ENCODE results near the gene RIPK1.
"Not testable (repeated sequence)": the region's sequence is repeated elsewhere in the genome, so short reads cannot be mapped to it uniquely, and the experiment has no call there.

The RIPK1 gene

GRCh38 chr6:3057063-3057770 is 11.1 kb upstream of the RIPK1 start:
- H4K20me1 ChIP-seq (ENCODE audit: insufficient read depth, low read length, poor library complexity, severe bottlenecking), result no peaks in the 10 kb centered on the region
- H3K9me2 ChIP-seq (replicated peaks; ENCODE audit: low read depth, low read length), result no peaks in the 10 kb centered on the region
- no peaks in the 10 kb centered on the region for H3K27me3 ChIP-seq (ENCODE audit: insufficient read depth, low read length, poor library complexity, severe bottlenecking)
- no peak for TF ChIP-seq EZH2phosphoT487 (IDR thresholded peaks at IDR 0.05; ENCODE audit: borderline replicate concordance)
- TF ChIP-seq, protein P1, sequence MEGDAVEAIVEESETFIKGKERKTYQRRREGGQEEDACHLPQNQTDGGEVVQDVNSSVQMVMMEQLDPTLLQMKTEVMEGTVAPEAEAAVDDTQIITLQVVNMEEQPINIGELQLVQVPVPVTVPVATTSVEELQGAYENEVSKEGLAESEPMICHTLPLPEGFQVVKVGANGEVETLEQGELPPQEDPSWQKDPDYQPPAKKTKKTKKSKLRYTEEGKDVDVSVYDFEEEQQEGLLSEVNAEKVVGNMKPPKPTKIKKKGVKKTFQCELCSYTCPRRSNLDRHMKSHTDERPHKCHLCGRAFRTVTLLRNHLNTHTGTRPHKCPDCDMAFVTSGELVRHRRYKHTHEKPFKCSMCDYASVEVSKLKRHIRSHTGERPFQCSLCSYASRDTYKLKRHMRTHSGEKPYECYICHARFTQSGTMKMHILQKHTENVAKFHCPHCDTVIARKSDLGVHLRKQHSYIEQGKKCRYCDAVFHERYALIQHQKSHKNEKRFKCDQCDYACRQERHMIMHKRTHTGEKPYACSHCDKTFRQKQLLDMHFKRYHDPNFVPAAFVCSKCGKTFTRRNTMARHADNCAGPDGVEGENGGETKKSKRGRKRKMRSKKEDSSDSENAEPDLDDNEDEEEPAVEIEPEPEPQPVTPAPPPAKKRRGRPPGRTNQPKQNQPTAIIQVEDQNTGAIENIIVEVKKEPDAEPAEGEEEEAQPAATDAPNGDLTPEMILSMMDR (conservative IDR thresholded peaks at IDR 0.05; ENCODE audit: low read length), result no peak
- H3F3A ChIP-seq (ENCODE audit: low read depth), result 0 out of 2 replicates have a peak, but pooled peaks cover 3% of the 10 kb centered on the region
- no peak overlapping the region for H3K9ac ChIP-seq (ENCODE audit: low read depth, low read length, poor library complexity, severe bottlenecking)
- H3K36me3 ChIP-seq (ENCODE audit: insufficient read depth, low read length), result no peaks in the 10 kb centered on the region
- no peak overlapping the region for H3K4me3 ChIP-seq (ENCODE audit: low read length, poor library complexity, severe bottlenecking)
- no peak overlapping the region for H3K4me2 ChIP-seq (ENCODE audit: low read depth, low read length, poor library complexity, severe bottlenecking)
- H3K9me3 ChIP-seq (ENCODE audit: insufficient read depth, low read depth, low read length), result no peaks in the 10 kb centered on the region
- H2AFZ ChIP-seq (ENCODE audit: low read length), result no peak overlapping the region
- H3K4me1 ChIP-seq (ENCODE audit: insufficient read depth, low read length, poor library complexity, severe bottlenecking), result peaks cover 14% of the 10 kb centered on the region
- no peaks in the 10 kb centered on the region for H3K79me2 ChIP-seq (ENCODE audit: insufficient read depth, low read length)

DNA sequence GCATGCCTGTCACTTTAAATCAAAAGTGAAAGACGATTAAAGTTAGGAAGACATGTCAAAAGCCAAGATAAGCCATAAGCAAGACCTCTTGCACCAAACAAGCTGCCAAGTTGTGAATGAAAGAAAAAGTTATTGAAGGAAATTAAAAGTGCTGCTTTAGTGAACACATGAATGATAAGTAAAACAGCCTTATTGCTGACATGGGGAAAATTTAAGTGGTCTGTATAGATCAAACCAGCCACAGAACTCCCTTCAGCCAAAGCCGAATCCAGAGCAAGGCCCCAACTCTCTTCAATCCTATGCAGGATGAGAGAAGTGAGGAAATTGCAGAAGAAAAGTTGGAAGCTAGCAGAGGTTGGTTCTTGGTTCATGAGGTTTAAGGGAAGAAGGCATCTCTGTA is 9.3 kb upstream of the RIPK1 start:
- Histone ChIP-seq H2AFZ (ENCODE audit: low read length) (peak overlapping the region; percentile 72), H3K4me3 (ENCODE audit: low read length, poor library complexity, severe bottlenecking) (no peak overlapping the region), H3F3A (ENCODE audit: low read depth) (0 out of 2 replicates have a peak, but pooled peaks cover 3% of the 10 kb centered on the region), H3K4me1 (ENCODE audit: insufficient read depth, low read length, poor library complexity, severe bottlenecking) (peaks cover 14% of the 10 kb centered on the region), H3K9me3 (ENCODE audit: insufficient read depth, low read depth, low read length) (no peaks in the 10 kb centered on the region), H3K9ac (ENCODE audit: low read depth, low read length, poor library complexity, severe bottlenecking) (no peak overlapping the region), H3K36me3 (ENCODE audit: insufficient read depth, low read length) (no peaks in the 10 kb centered on the region), H4K20me1 (ENCODE audit: insufficient read depth, low read length, poor library complexity, severe bottlenecking) (no peaks in the 10 kb centered on the region), H3K9me2 (replicated peaks; ENCODE audit: low read depth, low read length) (no peaks in the 10 kb centered on the region), H3K27me3 (ENCODE audit: insufficient read depth, low read length, poor library complexity, severe bottlenecking) (no peaks in the 10 kb centered on the region), H3K4me2 (ENCODE audit: low read depth, low read length, poor library complexity, severe bottlenecking) (no peak overlapping the region), H3K79me2 (ENCODE audit: insufficient read depth, low read length) (no peaks in the 10 kb centered on the region)
- TF ChIP-seq, protein P1 (conservative IDR thresholded peaks at IDR 0.05; ENCODE audit: low read length), result no peak
- TF ChIP-seq EZH2phosphoT487 (IDR thresholded peaks at IDR 0.05; ENCODE audit: borderline replicate concordance), result no peak

- H3K9me3 ChIP-seq (ENCODE audit: insufficient read depth, low read depth, low read length); H3K4me2 ChIP-seq (ENCODE audit: low read depth, low read length, poor library complexity, severe bottlenecking): not testable (repeated sequence)
These were observed 8.2 kb upstream of the RIPK1 start for GRCh38 chr6:3060092-3060491.

DNA sequence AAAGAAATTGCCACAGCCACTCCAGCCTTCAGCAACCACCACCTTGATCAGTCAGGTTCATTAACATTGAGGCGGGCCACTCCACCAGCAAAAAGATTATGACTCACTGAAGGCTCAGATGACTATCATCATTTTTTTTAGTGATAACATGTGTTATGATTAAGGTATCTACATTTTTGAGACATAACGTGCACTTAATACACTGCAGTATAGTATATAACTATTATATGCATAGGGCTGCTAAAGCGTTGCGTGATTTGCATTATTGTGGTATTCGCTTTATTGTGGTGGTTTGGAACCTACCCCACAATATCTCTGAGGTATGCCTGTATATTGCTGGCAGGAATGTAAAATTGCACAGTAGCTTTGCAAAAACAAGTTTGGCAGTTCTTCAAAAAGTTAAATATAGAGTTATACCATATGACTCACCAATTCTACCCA is 6.8 kb upstream of the RIPK1 start:
- H3K36me3 ChIP-seq (ENCODE audit: insufficient read depth, low read length), result no peaks in the 10 kb centered on the region
- no peak overlapping the region for H3K4me2 ChIP-seq (ENCODE audit: low read depth, low read length, poor library complexity, severe bottlenecking)
- no peak overlapping the region for H2AFZ ChIP-seq (ENCODE audit: low read length)
- H3F3A ChIP-seq (ENCODE audit: low read depth), result peaks cover 7% of the 10 kb centered on the region
- H3K9me3 ChIP-seq (ENCODE audit: insufficient read depth, low read depth, low read length), result no peaks in the 10 kb centered on the region
- no peaks in the 10 kb centered on the region for H3K9me2 ChIP-seq (replicated peaks; ENCODE audit: low read depth, low read length)
- H3K9ac ChIP-seq (ENCODE audit: low read depth, low read length, poor library complexity, severe bottlenecking), result no peak overlapping the region
- H3K79me2 ChIP-seq (ENCODE audit: insufficient read depth, low read length), result peaks cover 9% of the 10 kb centered on the region
- H3K4me3 ChIP-seq (ENCODE audit: low read length, poor library complexity, severe bottlenecking), result no peak overlapping the region
- H4K20me1 ChIP-seq (ENCODE audit: insufficient read depth, low read length, poor library complexity, severe bottlenecking), result peaks cover 2% of the 10 kb centered on the region
- H3K4me1 ChIP-seq (ENCODE audit: insufficient read depth, low read length, poor library complexity, severe bottlenecking), result peaks cover 15% of the 10 kb centered on the region
- H3K27me3 ChIP-seq (ENCODE audit: insufficient read depth, low read length, poor library complexity, severe bottlenecking), result no peaks in the 10 kb centered on the region
- TF ChIP-seq, protein P1 (conservative IDR thresholded peaks at IDR 0.05; ENCODE audit: low read length), result no peak
- no peak for TF ChIP-seq EZH2phosphoT487 (IDR thresholded peaks at IDR 0.05; ENCODE audit: borderline replicate concordance)

More at GRCh38 chr6:3060092-3060491, 8.2 kb upstream of the RIPK1 start:
- not testable (repeated sequence) for H3K36me3 ChIP-seq (ENCODE audit: insufficient read depth, low read length); H3K9ac ChIP-seq (ENCODE audit: low read depth, low read length, poor library complexity, severe bottlenecking); H3F3A ChIP-seq (ENCODE audit: low read depth); H3K79me2 ChIP-seq (ENCODE audit: insufficient read depth, low read length); H3K9me2 ChIP-seq (replicated peaks; ENCODE audit: low read depth, low read length); H3K27me3 ChIP-seq (ENCODE audit: insufficient read depth, low read length, poor library complexity, severe bottlenecking); H2AFZ ChIP-seq (ENCODE audit: low read length); H4K20me1 ChIP-seq (ENCODE audit: insufficient read depth, low read length, poor library complexity, severe bottlenecking); H3K4me3 ChIP-seq (ENCODE audit: low read length, poor library complexity, severe bottlenecking)
- peaks cover 20% of the 10 kb centered on the region for H3K4me1 ChIP-seq (ENCODE audit: insufficient read depth, low read length, poor library complexity, severe bottlenecking)

- not testable (repeated sequence) for H4K20me1 ChIP-seq (ENCODE audit: insufficient read depth, low read length, poor library complexity, severe bottlenecking); H3K9me3 ChIP-seq (ENCODE audit: insufficient read depth, low read depth, low read length); H3K9me2 ChIP-seq (replicated peaks; ENCODE audit: low read depth, low read length); H3K36me3 ChIP-seq (ENCODE audit: insufficient read depth, low read length); H3K27me3 ChIP-seq (ENCODE audit: insufficient read depth, low read length, poor library complexity, severe bottlenecking)
- H3F3A ChIP-seq (ENCODE audit: low read depth), result peaks cover 13% of the 10 kb centered on the region
- peak overlapping the region; percentile 94 for H3K4me2 ChIP-seq (ENCODE audit: low read depth, low read length, poor library complexity, severe bottlenecking)
- peak overlapping the region; percentile 73 for H3K9ac ChIP-seq (ENCODE audit: low read depth, low read length, poor library complexity, severe bottlenecking)
- H2AFZ ChIP-seq (ENCODE audit: low read length), result peak overlapping the region; percentile 73; the same call in 1 of the 2 replicates
- peak overlapping the region; percentile 85 for H3K4me3 ChIP-seq (ENCODE audit: low read length, poor library complexity, severe bottlenecking)
- peaks cover 15% of the 10 kb centered on the region for H3K4me1 ChIP-seq (ENCODE audit: insufficient read depth, low read length, poor library complexity, severe bottlenecking)
- peaks cover 20% of the 10 kb centered on the region for H3K79me2 ChIP-seq (ENCODE audit: insufficient read depth, low read length)
These were observed 5.0 kb upstream of the RIPK1 start for GRCh38 chr6:3063340-3063732.
